GM10266 (cell line): ENCODE results near the gene C20orf202.

Source experiments
- DNase-seq: peaks from one replicate; pipeline ENCODE4 v3.0.0; 2012; ENCODE audit errors: extremely low spot score
- TF ChIP-seq, protein P1 (sequence below): IDR thresholded peaks from 2 replicates; pipeline ENCODE4 v1.5.1; 2012; ENCODE audit warnings: mild to moderate bottlenecking, low read depth; ENCODE audit not compliant: control insufficient read depth, insufficient read depth; ENCODE audit errors: missing control alignments

C20orf202 gene

DNA sequence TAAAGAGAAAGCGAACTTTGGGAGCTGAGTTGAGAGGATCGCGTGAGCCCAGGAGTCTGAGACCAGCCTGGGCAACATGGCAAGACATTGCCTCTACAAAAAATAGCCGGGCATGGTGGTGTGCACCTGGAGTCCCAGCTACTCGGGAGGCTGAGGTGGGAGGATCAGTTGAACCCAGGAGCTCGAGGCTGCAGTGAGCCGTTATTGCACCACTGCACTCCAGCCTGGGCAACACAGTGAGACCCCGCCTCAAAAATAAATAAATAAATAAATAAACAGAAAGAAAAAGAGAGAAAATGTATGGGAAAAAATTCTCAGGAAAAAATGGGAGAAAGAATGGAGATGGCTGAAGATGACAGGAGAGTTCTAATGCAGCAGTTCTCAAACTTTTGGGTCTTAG lies 2.5 kb downstream of the C20orf202 start:
- no peak for DNase-seq
- TF ChIP-seq, protein P1, sequence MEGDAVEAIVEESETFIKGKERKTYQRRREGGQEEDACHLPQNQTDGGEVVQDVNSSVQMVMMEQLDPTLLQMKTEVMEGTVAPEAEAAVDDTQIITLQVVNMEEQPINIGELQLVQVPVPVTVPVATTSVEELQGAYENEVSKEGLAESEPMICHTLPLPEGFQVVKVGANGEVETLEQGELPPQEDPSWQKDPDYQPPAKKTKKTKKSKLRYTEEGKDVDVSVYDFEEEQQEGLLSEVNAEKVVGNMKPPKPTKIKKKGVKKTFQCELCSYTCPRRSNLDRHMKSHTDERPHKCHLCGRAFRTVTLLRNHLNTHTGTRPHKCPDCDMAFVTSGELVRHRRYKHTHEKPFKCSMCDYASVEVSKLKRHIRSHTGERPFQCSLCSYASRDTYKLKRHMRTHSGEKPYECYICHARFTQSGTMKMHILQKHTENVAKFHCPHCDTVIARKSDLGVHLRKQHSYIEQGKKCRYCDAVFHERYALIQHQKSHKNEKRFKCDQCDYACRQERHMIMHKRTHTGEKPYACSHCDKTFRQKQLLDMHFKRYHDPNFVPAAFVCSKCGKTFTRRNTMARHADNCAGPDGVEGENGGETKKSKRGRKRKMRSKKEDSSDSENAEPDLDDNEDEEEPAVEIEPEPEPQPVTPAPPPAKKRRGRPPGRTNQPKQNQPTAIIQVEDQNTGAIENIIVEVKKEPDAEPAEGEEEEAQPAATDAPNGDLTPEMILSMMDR: no peak

DNA sequence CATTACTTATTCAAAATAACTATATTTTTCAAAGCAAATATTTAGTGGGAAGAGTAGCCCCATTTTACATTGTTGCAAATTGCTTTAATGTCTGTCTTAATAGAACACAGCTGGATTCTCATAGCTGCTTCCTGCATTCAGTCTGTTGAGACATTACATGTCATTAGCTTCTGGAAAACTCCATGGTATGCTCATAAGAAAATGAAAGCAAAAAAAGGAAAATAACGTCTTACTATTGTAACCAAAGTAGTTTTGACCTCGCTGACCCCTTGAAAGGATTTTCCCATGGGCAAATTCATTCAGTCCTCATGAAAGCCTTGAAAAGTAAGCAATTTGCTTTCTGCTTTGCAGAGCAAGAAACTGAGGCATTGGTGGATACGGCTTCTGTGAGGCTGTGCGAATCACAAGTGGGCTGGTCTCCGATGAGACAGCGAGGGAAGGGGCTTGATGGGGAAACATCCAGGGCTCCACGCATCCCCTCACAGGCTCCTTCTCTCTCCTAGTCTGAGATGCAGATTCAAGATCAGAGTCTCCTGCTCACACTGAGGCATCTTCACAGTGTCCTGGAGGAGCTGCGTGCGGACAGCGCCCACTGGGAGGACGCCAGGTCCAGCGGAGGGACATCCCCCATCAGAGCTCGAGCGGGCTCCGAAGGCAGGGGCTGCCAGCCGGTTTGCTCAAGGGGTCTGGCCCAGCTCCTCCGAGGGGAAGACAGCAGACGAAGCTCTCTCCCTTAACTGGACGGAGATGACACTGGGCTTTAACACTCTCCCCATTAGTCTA lies 3.3 kb downstream of the C20orf202 start:
- TF ChIP-seq, protein P1: no peak
- no peak for DNase-seq

DNA sequence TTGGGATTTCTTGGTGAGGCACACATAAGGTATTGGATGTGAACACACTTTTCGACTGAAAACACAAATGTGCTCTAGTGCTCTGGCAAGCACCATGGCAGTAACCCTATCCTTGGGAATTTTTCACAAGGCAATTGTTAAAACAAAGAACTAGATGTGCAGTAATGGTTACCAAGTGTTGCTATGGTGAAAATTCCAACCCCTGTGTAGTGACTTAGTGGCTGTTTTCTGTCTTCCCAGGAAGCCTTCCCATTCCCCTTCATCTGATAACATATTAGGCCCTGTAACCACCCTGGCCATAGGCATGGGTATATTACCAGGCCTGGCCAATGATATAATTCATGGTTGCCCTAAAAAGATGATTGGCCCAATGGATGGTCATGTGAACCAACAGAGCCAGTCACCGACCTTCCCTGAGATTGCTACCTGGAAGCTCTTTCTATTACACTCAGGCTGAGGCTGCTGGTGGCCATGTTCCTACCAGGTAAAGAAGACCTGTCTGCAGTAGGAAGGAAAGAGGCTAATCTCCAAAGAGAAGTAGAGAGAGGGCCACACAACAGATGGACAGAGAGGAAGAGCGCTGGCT lies 4.1 kb downstream of the C20orf202 start:
- TF ChIP-seq, protein P1: no peak

DNA sequence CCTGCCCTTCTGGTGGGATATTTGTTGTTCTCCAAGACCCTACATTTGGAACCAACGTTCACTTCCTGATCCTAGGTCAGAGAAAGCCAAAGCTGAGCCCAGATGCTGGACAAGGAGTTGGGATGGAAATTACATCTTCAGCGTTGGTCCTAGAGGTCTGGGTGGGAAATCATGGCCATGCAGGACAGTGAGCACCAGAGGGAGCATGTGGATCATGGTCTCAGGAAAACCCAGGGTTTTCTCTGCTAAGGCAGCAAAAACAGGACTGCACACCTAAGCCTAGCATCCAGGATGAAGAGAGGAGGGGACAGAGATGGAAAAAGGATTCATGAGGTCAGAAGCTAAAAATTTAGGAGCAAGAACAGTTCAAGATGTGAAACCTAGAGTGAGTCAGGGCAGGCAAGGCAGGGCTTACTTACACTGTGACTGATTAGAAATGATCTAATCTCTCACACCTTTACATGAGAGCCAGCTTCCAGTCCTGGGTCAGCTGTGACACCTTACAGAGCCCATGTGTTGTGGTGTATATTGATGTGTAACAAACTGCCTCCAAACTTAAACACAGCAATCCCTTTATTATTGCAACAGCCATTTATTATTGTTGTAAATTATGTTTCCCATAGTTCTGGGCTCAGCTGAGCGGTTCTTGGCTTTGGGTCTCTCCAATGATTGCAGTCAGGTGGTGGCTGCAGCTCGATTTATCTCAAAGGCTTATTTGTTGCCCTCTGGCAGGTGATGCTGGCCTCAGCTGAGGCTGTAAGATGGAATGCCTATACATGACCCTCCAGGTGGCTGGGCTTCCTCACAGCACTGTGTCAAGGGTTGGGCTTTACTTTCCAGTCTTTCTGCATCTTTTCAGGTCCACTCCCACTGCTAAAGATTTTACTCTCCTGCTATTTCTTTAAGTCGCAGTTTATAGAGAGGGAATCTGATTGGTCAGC lies 6.5 kb downstream of the C20orf202 start:
- TF ChIP-seq, protein P1: no peak
- no peak for DNase-seq

More for the DNA sequence above, 4.1 kb downstream of the C20orf202 start:
- no peak for DNase-seq

DNA sequence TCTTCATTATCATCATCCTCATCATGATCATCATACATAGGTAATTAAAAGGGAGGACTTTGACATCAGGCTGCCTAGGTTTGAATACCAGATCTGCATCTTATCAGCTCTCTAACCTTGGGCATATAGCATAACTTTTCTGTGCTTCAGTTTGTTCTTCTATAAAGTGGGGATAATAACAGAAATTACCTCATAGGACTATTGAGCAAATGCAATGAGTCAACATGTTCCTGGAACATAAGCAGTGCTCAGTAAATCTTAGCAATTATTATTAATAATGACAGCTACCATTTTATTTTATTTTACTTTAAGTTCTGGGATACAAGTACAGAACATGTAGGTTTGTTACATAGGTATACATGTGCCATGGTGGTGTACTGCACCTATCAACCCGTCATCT lies 7.2 kb downstream of the C20orf202 start:
- no peak for DNase-seq
- TF ChIP-seq, protein P1: no peak

DNA sequence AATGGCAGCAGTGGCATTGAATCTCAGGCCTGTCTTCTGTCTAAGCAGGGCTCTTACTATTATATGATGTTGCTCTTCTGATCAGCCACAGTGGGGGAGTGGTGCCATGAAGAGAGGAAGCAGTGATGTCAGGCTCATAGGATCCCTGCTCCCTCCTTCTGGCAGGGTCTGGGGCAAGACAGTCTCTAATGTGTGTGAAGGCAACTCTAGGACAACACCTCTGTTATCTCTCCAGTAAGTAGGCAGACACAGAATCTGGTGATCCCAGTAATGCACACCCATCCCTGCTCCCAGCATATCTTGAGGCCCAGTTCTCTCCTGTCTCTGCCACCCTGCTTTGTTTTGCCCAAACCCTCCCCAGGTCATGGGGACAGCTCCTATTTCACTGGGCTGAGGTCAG lies 8.8 kb downstream of the C20orf202 start:
- no peak for DNase-seq
- TF ChIP-seq, protein P1: no peak
